ENCODE results near the gene MAD1L1. TPM values are rescaled to one million over a fixed set of nuclear protein-coding genes. Genes with fewer than 3 reads are reported as not detected.

MAD1L1 gene
- total RNA-seq, 2 experiments from 2014 or later, result 58.3 to 65.3 TPM

- ChIA-PET CTCF (ENCODE audit: unreplicated experiment) (no interaction called here), POLR2A (no interaction called here)
- Histone ChIP-seq H3K4me3 (ENCODE audit: low read depth, low read length, poor library complexity, severe bottlenecking) (no peak overlapping the region), H3K4me2 (ENCODE audit: low read length) (no peak overlapping the region), H3K36me3 (ENCODE audit: insufficient read depth, low read length) (no peaks in the 10 kb centered on the region), H3K27ac (ENCODE audit: low read depth, low read length, poor library complexity, severe bottlenecking) (no peak overlapping the region), H3K79me2 (ENCODE audit: insufficient read depth, low read depth, low read length) (no peaks in the 10 kb centered on the region), H3K4me1 (ENCODE audit: insufficient read depth, low read length, poor library complexity, severe bottlenecking) (peaks cover 59% of the 10 kb centered on the region), H4K20me1 (ENCODE audit: insufficient read depth, low read length) (no peaks in the 10 kb centered on the region), H2AFZ (ENCODE audit: low read length) (no peak overlapping the region), H3K9me2 (ENCODE audit: insufficient read depth, low read length) (no peaks in the 10 kb centered on the region), H3K9me3 (ENCODE audit: low read length) (no peaks in the 10 kb centered on the region)
- no peak for TF ChIP-seq CTCF (conservative IDR thresholded peaks at IDR 0.05; ENCODE audit: low read length)
- TF ChIP-seq EZH2phosphoT487 (IDR thresholded peaks at IDR 0.05; ENCODE audit: borderline replicate concordance, low read depth, low read length), result no peak
- intact Hi-C loops (cut with micrococcal nuclease; ENCODE audit: unreplicated experiment), result no loop called here
- no peak for DNase-seq (ENCODE audit: low spot score)
- BruUV-seq (replicated peaks), result no TSS peak
Observed at GRCh38 chr7:2106440-2106839, 126.3 kb downstream of the MAD1L1 start.

- ChIA-PET POLR2A (interaction anchor here (0.6 kb wide), 1 partner anchor 215 kb away, joined by 3 read pairs; no protein-coding TSS in a partner anchor), CTCF (ENCODE audit: unreplicated experiment) (no interaction called here)
- Histone ChIP-seq H3K79me2 (ENCODE audit: insufficient read depth, low read depth, low read length) (no peaks in the 10 kb centered on the region), H3K4me1 (ENCODE audit: insufficient read depth, low read length, poor library complexity, severe bottlenecking) (peaks cover 62% of the 10 kb centered on the region), H3K36me3 (ENCODE audit: insufficient read depth, low read length) (no peaks in the 10 kb centered on the region), H3K4me3 (ENCODE audit: low read depth, low read length, poor library complexity, severe bottlenecking) (no peak overlapping the region), H3K27ac (ENCODE audit: low read depth, low read length, poor library complexity, severe bottlenecking) (no peak overlapping the region), H3K9me3 (ENCODE audit: low read length) (no peaks in the 10 kb centered on the region), H3K4me2 (ENCODE audit: low read length) (no peak overlapping the region), H2AFZ (ENCODE audit: low read length) (no peak overlapping the region), H4K20me1 (ENCODE audit: insufficient read depth, low read length) (no peaks in the 10 kb centered on the region), H3K9me2 (ENCODE audit: insufficient read depth, low read length) (no peaks in the 10 kb centered on the region)
- intact Hi-C loops (cut with micrococcal nuclease; ENCODE audit: unreplicated experiment), result no loop called here
- BruUV-seq (replicated peaks), result no TSS peak
- peak; percentile 16 for DNase-seq (ENCODE audit: low spot score)
- TF ChIP-seq EZH2phosphoT487 (IDR thresholded peaks at IDR 0.05; ENCODE audit: borderline replicate concordance, low read depth, low read length), result no peak
- no peak for TF ChIP-seq CTCF (conservative IDR thresholded peaks at IDR 0.05; ENCODE audit: low read length)
Observed at GRCh38 chr7:2105917-2106316, 126.8 kb downstream of the MAD1L1 start.

- H4K20me1 ChIP-seq (ENCODE audit: insufficient read depth, low read length), result no peaks in the 10 kb centered on the region
- TF ChIP-seq CTCF (conservative IDR thresholded peaks at IDR 0.05; ENCODE audit: low read length) (no peak), EZH2phosphoT487 (IDR thresholded peaks at IDR 0.05; ENCODE audit: borderline replicate concordance, low read depth, low read length) (no peak)
- H3K4me1 ChIP-seq (ENCODE audit: insufficient read depth, low read length, poor library complexity, severe bottlenecking), result peaks cover 62% of the 10 kb centered on the region
- H3K4me2 ChIP-seq (ENCODE audit: low read length), result no peak overlapping the region
- no peaks in the 10 kb centered on the region for H3K36me3 ChIP-seq (ENCODE audit: insufficient read depth, low read length)
- H3K79me2 ChIP-seq (ENCODE audit: insufficient read depth, low read depth, low read length), result no peaks in the 10 kb centered on the region
- CTCF ChIA-PET (ENCODE audit: unreplicated experiment), result no interaction called here
- no peaks in the 10 kb centered on the region for H3K9me2 ChIP-seq (ENCODE audit: insufficient read depth, low read length)
- DNase-seq (ENCODE audit: low spot score), result no peak
- H2AFZ ChIP-seq (ENCODE audit: low read length), result no peak overlapping the region
- no peak overlapping the region for H3K27ac ChIP-seq (ENCODE audit: low read depth, low read length, poor library complexity, severe bottlenecking)
- H3K9me3 ChIP-seq (ENCODE audit: low read length), result no peaks in the 10 kb centered on the region
- POLR2A ChIA-PET, result no interaction called here
- no peak overlapping the region for H3K4me3 ChIP-seq (ENCODE audit: low read depth, low read length, poor library complexity, severe bottlenecking)
- no TSS peak for BruUV-seq (replicated peaks)
- intact Hi-C loops (cut with micrococcal nuclease; ENCODE audit: unreplicated experiment), result no loop called here
Observed at GRCh38 chr7:2105280-2105679, 127.5 kb downstream of the MAD1L1 start.

Measured in OCI-LY7 (cell line).